Nucleus accumbens (tissue), 56 donors: ENCODE data around the gene ABHD14A.
A peak's percentile ranks its signal among the peaks of the same experiment; 100 is the strongest.

Experiments
- DNase-seq, 56 donors: peaks; one replicate each; lab custom pipeline; 2025; lab: John Stamatoyannopoulos, UW

ABHD14A gene

DNA sequence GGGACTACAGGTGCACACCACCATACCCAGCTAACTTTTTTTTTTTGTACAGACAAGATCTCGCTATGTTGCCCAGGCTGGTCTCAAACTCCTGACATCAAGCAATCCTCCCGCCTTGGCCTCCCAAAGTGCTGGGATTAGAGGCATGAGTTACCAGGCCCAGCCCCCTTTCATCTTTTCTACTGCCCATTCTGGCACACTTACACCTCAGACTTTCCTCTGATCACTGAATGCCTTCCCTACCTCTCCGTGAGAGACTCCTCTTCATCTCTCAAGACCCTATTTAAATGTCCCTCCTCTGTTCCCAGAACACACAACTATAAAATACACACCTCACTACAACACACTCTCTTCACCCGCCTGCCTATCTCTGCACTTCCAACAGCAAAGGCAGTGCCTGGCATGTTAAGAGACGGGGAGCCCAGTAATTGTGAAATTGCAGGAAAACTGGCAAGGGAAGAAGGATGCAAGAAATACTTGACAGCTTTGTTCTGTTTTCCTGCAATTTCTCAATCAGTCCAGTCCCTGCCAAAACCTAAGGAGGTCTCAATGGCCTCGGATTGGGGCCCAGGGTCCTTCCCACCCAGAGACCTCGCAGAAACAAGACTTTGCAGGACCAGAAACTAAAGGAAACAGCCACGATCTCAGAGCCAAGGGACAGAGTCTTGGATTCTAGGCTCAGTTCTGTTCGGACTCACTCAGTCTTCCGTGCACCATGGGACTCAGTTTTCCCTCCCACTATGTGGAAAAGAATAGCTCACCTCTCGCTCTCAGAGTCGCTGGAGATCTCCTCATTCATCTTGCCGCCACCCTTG, 34.0 kb upstream of the ABHD14A start:
- no peak for DNase-seq

DNA sequence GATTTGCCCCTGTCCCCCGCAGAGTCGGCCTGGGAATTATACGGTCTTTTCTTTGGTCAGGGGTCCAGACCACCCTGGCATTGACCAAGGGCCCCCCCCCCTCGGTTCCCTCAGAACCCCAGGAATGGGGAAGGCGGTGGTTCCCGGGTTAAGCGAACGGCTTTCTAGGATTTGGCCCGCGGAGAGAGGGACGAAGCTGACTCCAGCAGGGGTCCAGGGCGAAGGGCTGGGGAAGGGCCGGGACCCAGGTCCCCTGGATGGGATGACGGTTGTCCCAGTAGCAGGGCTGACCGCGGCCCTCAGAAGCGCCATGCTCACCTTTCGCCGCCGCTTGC, 33.4 kb upstream of the ABHD14A start:
- no peak for DNase-seq

DNA sequence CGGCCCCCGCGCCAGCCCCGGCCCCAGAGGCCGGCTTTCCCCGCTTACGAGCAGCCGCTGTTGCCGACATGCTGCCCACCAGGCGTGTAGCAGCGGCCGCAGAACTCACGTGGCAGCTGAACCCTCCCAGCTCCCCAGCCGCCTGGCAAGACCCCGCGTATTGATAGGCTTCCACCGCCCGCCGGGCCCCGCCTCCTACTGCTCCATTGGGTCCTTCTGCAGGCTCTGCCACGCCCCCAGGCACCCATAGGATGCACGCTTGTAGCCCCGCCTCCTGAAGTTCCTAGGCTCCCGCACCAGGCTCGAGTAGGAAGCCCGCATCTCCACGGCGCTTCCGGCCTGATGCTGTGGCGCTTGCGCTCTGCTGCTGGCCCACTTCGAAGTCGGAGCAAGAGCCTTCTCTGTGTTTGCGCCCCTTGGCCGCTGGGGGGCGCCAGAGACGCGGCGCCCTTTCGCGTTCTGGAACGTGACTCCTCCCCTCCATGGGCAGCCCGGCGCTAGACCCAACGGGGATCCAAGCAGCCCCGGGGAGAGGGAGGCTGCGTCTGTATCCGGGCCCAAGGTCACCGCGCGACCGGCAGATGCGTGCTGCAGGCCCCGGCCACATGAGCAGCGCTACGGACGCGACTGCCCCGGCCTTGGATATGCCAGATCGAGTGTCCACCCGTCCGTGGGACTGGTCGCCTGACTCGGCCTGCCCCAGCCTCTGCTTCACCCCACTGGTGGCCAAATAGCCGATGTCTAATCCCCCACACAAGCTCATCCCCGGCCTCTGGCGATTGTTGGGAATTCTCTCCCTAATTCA, 32.9 kb upstream of the ABHD14A start, which contains the start of the genes PARP3 and RRP9:
TSS of gene PARP3 (plus strand) at position 566 of the 805 bp plus-strand sequence. CDS start 993 bp downstream, outside the sequence.
TSS of gene RRP9 (minus strand) at position 107 of the 805 bp plus-strand sequence. CDS start at position 70, 37 bp downstream.
- peak; percentile 92 to 100 (median 100) for DNase-seq

DNA sequence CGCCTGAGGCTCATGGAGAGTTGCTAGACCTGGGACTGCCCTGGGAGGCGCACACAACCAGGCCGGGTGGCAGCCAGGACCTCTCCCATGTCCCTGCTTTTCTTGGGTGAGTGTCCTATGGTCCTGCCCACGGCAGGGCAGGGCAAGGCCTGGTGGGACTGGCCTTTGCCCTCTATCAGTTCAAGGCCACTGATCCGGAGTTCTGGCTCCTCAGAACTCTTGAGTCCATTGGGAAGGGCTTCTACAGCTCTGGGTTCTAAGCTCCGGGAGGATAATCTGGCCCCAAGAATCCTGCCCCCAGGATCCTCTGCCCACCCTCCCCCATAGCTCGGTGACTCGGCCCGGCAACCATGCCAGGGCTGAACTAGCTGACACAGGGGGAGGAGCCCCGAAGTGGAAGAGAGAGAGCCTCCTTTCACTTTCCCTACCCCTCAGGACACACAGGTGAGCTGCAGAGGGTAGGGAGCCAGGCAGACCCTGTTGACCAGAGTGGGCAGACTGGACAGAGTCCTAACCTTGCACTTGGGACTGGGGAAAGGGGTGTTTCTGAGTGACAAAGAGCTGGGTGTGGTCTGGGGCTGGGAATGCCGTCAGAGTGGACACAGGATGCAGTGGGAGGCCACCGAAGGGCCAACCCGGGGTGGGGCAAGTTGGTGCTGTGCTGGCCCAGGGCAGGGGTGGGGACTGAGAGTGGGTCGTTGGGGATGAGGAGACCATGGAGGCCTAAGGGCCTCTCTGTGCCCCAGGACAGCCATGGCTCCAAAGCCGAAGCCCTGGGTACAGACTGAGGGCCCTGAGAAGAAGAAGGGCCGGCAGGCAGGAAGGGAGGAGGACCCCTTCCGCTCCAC, 32.0 kb upstream of the ABHD14A start:
- DNase-seq: peak in 1 of 56 donors; percentile 8

DNA sequence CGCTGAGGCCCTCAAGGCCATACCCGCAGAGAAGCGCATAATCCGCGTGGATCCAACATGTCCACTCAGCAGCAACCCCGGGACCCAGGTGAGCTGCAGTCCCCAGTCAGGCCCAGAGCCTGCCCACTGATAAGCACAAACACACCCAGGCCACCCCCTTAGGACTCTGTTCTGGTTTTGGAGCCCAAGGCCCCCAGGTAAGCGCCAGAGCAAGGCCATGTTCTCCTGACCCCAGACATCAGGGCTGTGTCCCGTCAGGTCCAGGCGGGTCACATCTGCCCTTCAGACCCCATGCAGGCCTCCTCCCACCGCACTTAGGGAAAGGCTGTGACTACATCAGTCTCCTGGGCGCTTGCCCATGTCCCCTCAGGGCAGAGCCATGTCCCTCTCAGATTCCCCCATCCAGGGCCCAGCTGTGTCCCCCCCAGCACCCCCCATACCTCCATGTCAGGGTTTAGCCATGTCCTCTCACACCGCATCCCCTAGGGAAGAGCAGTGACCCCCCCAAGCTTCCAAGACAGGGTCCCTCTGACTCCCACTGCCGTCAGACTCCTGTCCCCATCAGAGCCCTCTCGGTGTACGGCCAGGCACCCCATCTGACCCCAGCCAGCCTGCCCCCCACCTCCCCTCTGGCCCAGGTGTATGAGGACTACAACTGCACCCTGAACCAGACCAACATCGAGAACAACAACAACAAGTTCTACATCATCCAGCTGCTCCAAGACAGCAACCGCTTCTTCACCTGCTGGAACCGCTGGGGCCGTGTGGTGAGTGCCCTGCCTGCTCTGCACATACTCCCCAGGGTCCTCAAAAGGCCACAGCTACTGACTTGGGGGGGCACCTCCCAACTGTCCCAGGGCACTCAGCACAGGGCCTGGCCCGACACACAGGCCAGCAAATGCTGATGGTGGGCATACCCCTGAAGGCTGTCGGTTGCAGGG, 31.1 kb upstream of the ABHD14A start:
- DNase-seq: no peak

DNA sequence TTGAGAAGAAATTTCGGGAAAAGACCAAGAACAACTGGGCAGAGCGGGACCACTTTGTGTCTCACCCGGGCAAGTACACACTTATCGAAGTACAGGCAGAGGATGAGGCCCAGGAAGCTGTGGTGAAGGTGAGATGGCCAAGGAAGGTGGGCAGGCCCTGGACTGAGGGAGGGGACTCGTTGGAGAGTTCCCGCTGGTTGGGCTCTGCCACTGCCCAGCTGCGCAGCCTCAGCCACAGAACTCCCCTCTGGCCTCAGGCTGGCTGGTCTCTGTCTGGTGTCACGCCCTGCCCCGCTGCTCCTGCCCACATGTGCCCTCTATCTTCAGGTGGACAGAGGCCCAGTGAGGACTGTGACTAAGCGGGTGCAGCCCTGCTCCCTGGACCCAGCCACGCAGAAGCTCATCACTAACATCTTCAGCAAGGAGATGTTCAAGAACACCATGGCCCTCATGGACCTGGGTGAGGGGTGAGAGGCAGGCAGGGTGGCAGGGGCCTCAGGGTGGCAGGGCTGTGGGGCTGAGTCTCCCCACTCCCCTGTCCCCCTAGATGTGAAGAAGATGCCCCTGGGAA, 30.3 kb upstream of the ABHD14A start:
- no peak for DNase-seq

DNA sequence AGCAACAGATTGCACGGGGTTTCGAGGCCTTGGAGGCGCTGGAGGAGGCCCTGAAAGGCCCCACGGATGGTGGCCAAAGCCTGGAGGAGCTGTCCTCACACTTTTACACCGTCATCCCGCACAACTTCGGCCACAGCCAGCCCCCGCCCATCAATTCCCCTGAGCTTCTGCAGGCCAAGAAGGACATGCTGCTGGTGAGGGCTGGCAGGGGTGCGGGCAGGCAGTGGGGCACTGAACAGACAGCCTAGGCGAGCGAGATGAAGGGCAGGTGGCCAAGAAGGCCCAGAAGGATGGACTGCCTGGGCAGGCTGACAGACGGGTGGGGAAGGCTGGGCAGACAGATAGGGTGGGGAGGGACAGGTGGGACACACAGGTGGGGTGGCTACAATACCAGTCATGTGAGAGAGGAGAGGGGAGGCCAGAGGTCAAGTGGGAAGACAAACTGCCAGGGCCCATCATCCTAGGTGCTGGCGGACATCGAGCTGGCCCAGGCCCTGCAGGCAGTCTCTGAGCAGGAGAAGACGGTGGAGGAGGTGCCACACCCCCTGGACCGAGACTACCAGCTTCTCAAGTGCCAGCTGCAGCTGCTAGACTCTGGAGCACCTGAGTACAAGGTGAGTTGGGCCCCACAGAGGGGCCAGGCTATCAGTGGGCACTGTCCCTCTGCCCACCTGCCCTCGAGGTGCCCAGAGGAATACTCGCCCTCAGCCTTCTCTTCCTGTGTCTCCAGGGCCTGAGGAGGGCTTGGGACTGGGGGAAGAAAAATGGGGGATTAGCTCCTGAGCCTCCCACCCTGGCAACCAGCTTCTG, 29.6 kb upstream of the ABHD14A start:
- DNase-seq: no peak

DNA sequence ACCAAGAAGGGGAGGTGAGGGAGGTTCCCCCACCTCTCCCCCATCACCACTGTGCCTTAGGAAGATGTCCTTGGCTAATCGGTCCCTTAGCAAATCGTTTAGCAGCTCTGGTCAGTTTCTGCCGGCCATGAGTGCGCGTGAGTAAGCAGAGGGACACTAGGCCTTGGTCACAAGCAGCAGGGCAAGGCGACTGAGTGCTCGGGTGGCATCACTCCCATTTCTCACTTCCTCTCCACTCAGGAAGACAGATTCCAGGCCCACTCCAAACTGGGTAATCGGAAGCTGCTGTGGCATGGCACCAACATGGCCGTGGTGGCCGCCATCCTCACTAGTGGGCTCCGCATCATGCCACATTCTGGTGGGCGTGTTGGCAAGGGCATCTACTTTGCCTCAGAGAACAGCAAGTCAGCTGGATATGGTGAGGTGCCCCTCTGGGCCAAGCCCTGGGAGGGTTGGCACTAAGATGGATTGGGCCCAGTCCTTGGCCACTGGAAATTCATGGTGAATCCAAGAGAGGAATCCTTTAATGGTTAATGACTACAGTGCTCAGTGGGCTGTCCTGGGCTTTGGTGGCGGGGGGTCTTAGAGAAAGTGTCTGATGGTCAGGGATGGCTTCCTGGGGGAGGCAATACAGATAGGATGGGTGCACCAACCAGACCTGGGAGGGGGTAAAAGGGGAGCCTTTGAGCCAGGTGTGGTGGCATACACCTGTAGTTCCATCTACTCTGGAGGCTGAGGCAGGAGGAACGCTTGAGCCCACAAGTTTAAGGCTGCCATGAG, 28.7 kb upstream of the ABHD14A start:
- no peak for DNase-seq

DNA sequence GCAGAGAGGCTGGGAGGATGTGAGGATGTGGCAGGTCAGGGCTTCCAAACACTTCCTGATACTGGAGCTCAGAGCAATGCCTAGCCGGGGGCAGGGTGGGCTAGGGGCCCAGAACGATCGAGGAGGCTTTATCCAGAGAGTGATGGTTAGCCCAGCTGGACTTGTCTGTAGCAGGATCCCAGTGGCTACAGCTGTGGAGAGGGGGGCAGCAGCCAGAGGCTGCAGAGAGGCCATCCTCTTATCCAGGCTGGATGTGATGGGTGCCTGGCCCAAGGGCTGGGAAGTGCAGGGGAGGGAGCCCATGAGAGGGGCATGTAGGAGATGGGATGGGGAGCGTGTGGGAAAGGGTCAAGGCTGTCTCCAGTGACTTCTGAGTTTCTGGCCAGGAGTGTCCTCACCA, 28.1 kb upstream of the ABHD14A start:
- no peak for DNase-seq

DNA sequence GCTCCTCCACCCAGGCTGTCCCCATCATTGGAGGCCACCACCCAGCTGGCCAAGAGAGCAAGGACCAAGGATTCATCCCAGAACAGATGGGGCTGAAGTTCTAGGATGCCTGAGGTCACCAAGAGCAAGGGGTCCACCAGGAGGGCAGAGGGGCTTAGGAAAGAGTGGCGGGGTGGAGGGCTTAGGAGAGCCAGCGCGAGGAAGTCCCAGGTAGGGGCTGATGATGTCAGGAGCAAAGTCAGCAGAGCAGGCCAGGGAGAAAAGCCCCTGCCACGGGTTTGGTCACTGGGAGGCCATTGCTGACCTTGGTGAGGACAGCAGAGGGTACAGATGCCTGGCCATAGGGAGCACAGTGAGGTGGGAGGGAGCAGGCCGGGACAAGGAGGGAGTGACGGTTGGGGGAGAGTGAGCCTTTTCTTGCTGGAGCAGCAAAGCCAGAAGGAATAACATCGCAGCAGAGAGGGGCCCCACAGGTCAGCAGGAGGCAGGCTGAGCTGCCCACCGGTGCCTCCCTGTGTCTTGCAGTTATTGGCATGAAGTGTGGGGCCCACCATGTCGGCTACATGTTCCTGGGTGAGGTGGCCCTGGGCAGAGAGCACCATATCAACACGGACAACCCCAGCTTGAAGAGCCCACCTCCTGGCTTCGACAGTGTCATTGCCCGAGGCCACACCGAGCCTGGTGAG, 27.5 kb upstream of the ABHD14A start:
- no peak for DNase-seq

DNA sequence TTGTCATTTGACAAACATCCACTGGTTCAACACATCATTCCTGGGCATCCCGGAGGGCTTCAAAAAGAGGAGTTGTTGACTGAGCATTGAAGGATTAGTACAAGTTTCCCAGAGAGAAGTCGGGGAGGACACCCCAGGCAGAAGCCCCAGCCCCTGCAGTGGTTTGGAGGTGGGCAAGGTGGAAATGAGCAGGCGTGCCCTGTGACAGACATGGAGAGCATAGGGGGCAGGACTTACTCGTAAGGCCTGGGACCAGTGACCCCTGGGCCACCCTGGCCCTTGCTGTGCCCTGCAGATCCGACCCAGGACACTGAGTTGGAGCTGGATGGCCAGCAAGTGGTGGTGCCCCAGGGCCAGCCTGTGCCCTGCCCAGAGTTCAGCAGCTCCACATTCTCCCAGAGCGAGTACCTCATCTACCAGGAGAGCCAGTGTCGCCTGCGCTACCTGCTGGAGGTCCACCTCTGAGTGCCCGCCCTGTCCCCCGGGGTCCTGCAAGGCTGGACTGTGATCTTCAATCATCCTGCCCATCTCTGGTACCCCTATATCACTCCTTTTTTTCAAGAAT, 26.8 kb upstream of the ABHD14A start:
- DNase-seq: no peak

DNA sequence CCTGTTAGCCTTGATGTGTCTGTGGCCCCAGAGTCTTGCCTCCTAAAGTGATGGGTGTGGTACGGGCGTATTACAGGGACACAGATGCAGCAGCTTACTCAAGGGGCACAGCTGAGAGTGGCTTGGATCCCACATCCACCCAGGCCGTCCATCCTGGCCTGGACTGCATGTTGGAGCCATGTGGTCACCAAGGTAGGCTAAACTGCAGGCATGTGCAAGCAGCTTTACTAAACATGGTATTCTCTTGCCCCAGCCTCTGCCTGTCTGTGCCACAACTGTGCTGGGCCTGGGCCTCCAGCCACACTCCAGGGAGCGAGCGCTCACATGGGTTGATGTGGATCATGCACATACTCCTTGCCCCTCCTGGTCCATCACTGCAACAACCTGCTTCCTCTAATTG, 25.7 kb upstream of the ABHD14A start:
- no peak for DNase-seq

DNA sequence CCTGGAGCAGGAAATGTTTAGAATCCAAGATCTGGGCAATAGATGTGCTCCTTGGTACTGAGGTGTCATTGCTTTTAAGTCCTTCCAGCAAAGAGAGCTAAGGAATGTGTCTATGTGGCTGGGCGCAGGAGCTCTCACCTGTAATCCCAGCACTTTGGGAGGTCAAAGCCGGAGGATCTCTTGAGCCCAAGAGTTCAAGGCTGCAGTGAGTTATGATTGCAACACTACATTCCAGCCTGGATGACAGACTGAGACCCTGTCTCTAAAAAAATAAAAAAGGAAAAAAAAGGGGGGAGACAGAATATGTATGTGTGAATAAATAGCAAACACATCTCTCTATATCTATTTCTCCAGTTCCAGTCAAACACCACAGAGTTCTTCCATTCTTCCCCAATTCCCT, 24.0 kb upstream of the ABHD14A start:
- no peak for DNase-seq

DNA sequence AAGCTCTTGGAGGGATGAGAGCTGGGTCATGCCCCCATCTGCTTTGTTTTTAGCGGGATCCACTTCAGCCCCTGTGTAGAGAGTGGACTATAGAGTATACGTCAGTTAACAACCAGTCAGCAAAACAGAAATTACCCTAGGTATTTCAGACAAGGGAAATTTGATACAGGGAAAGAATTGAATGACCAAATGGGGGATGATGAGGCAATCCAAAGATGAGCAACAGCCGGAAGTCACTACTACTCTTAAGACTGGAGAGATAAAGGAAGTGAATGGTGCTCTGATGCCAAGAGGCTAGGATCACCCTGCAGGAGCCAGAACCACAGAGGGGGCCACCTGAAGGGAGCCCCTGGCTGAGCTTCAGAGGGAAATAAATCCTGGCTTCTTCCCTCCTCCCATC, 21.4 kb upstream of the ABHD14A start:
- DNase-seq: no peak

DNA sequence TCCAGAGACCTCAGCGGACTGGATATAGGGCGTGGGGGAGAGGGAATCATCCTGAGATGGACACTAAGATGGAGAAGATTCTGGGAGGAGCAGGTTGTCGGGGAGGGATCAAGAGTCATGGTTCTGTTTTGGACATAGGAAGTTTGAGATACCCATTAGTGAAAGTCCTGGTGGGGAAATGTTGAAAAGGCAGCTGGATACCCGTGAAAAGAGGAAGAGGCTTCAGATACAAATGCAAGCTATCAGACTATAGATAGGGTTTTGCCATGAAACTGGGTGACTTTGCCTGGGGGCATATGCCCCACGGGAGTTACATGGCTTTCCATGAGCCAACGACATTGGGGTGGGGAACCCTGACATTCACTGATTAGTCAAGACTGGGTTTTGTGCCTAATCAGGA, 20.8 kb upstream of the ABHD14A start:
- no peak for DNase-seq

DNA sequence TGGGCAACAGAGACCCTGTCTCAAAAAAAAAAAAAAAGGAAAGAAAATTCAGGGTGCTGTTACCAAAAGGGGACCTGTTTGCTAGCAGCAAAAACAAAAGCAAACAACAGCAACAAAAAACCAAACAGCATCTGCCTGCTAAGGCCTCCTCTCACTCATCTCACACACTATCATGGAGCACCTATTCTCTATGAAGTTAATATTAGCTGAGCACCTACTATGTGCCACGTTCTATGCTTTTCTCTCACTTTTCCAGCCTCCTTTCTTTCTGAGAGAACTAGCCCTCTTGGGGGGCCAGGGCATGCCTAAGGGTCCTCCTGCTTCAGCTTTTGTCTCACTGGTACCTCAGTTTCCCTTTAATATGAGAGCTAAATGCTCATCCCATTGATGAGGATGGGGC, 20.2 kb upstream of the ABHD14A start:
- no peak for DNase-seq
